Stomach smooth muscle (tissue), 2 donors: Measurements from ENCODE around the gene RPH3AL.
A peak's percentile ranks its signal among the peaks of the same experiment; 100 is the strongest.

Source experiments
- H3K27ac ChIP-seq: one replicate; pipeline ENCODE4 v1.7.0; 2013; ENCODE audit warnings: mild to moderate bottlenecking, low read length, inconsistent platforms
- H3K27me3 ChIP-seq, 2 donors: one replicate each; pipeline ENCODE4 v1.7.0; 2013; ENCODE audit warnings: low read length in 2 of 2; ENCODE audit not compliant: insufficient read depth in 2 of 2, control insufficient read depth in 1 of 2
- H3K36me3 ChIP-seq, 2 donors: one replicate each; pipeline ENCODE4 v1.7.0; 2013; ENCODE audit warnings: low read length in 2 of 2; ENCODE audit not compliant: control insufficient read depth in 2 of 2, insufficient read depth in 2 of 2
- H3K4me1 ChIP-seq: one replicate; pipeline ENCODE4 v1.7.0; 2013; ENCODE audit warnings: low read length; ENCODE audit not compliant: control insufficient read depth, insufficient read depth
- H3K4me3 ChIP-seq, 2 donors: one replicate each; pipeline ENCODE4 v1.7.0; 2013; ENCODE audit warnings: low read length in 2 of 2
- H3K9ac ChIP-seq, 2 donors: one replicate each; pipeline ENCODE4 v1.7.0; 2013; ENCODE audit warnings: low read length in 2 of 2, mild to moderate bottlenecking in 1 of 2
- H3K9me3 ChIP-seq, 2 donors: one replicate each; pipeline ENCODE4 v1.7.0; 2013; ENCODE audit warnings: low read length in 2 of 2; ENCODE audit not compliant: control insufficient read depth in 2 of 2
- donor health status: healthy.
- donor health status: Pancreatic carcinoma.

The RPH3AL gene

GRCh38 chr17:185445-186138 is 167.0 kb downstream of the RPH3AL start:
- H3K9ac ChIP-seq = no peak overlapping the region
- H3K36me3 ChIP-seq = no peaks in the 10 kb centered on the region
- H3K4me3 ChIP-seq = no peak overlapping the region
- H3K27me3 ChIP-seq = peaks cover 20 to 22% of the 10 kb centered on the region in 2 donors
- H3K4me1 ChIP-seq = peaks cover 7% of the 10 kb centered on the region
- H3K27ac ChIP-seq = no peak overlapping the region
- H3K9me3 ChIP-seq = no peaks in the 10 kb centered on the region

GRCh38 chr17:183021-183420 is 169.6 kb downstream of the RPH3AL start:
- H3K9me3 ChIP-seq = no peaks in the 10 kb centered on the region
- no peaks in the 10 kb centered on the region for H3K36me3 ChIP-seq
- H3K27me3 ChIP-seq = peaks cover 28 to 33% of the 10 kb centered on the region in 2 donors
- peaks cover 15% of the 10 kb centered on the region for H3K4me1 ChIP-seq
- H3K27ac ChIP-seq = no peak overlapping the region
- no peak overlapping the region for H3K9ac ChIP-seq
- no peak overlapping the region for H3K4me3 ChIP-seq

- Histone ChIP-seq H3K36me3 (no peaks in the 10 kb centered on the region), H3K9ac (no peak overlapping the region), H3K9me3 (no peaks in the 10 kb centered on the region), H3K27ac (no peak overlapping the region), H3K27me3 (peaks cover 28 to 37% of the 10 kb centered on the region in 2 donors), H3K4me3 (peak overlapping the region; percentile 58 to 61), H3K4me1 (peaks cover 15% of the 10 kb centered on the region)
Measured at GRCh38 chr17:182050-182751, 170.4 kb downstream of the RPH3AL start.

GRCh38 chr17:181245-182049 is 171.2 kb downstream of the RPH3AL start, which contains the start of gene DOC2B:
DOC2B (minus strand) TSS chr17:181650; CDS start chr17:181479, 171 bp downstream.
- H3K27ac ChIP-seq = no peak within 1 kb of the TSS
- H3K4me3 ChIP-seq = peak within 1 kb of the TSS; percentile 58 to 61
- peaks cover 15% of the 10 kb centered on the region for H3K4me1 ChIP-seq
- no peaks in the 10 kb centered on the region for H3K36me3 ChIP-seq
- no peaks in the 10 kb centered on the region for H3K9me3 ChIP-seq
- peaks cover 28 to 39% of the 10 kb centered on the region in 2 donors for H3K27me3 ChIP-seq
- no peak within 1 kb of the TSS for H3K9ac ChIP-seq

GRCh38 chr17:180381-181244 is 172.0 kb downstream of the RPH3AL start:
- peak overlapping the region in 1 of 2 donors; percentile 55 for H3K4me3 ChIP-seq
- H3K9ac ChIP-seq = no peak overlapping the region
- H3K27me3 ChIP-seq = peaks cover 28 to 39% of the 10 kb centered on the region in 2 donors
- H3K27ac ChIP-seq = no peak overlapping the region
- no peaks in the 10 kb centered on the region for H3K9me3 ChIP-seq
- H3K4me1 ChIP-seq = peaks cover 15% of the 10 kb centered on the region
- H3K36me3 ChIP-seq = no peaks in the 10 kb centered on the region

- no peak overlapping the region for H3K9ac ChIP-seq
- peaks cover 28 to 39% of the 10 kb centered on the region in 2 donors for H3K27me3 ChIP-seq
- H3K27ac ChIP-seq = no peak overlapping the region
- no peaks in the 10 kb centered on the region for H3K36me3 ChIP-seq
- H3K9me3 ChIP-seq = no peaks in the 10 kb centered on the region
- peak overlapping the region in 1 of 2 donors; percentile 55 for H3K4me3 ChIP-seq
- peaks cover 15% of the 10 kb centered on the region for H3K4me1 ChIP-seq
Measured at GRCh38 chr17:179781-180380, 172.7 kb downstream of the RPH3AL start.

- Histone ChIP-seq H3K27me3 (peaks cover 27 to 38% of the 10 kb centered on the region in 2 donors), H3K36me3 (no peaks in the 10 kb centered on the region), H3K9ac (no peak overlapping the region), H3K9me3 (no peaks in the 10 kb centered on the region), H3K27ac (no peak overlapping the region), H3K4me1 (peaks cover 15% of the 10 kb centered on the region), H3K4me3 (no peak overlapping the region)
Measured at GRCh38 chr17:179066-179432, 173.6 kb downstream of the RPH3AL start.

GRCh38 chr17:178292-179065 is 174.1 kb downstream of the RPH3AL start:
- no peaks in the 10 kb centered on the region for H3K36me3 ChIP-seq
- peaks cover 15% of the 10 kb centered on the region for H3K4me1 ChIP-seq
- peaks cover 23 to 36% of the 10 kb centered on the region in 2 donors for H3K27me3 ChIP-seq
- H3K4me3 ChIP-seq = no peak overlapping the region
- no peaks in the 10 kb centered on the region for H3K9me3 ChIP-seq
- H3K27ac ChIP-seq = no peak overlapping the region
- no peak overlapping the region for H3K9ac ChIP-seq

GRCh38 chr17:177762-178161 is 174.8 kb downstream of the RPH3AL start:
- no peak overlapping the region for H3K27ac ChIP-seq
- peaks cover 15% of the 10 kb centered on the region for H3K4me1 ChIP-seq
- H3K9ac ChIP-seq = no peak overlapping the region
- peaks cover 21 to 30% of the 10 kb centered on the region in 2 donors for H3K27me3 ChIP-seq
- H3K36me3 ChIP-seq = no peaks in the 10 kb centered on the region
- H3K4me3 ChIP-seq = no peak overlapping the region
- no peaks in the 10 kb centered on the region for H3K9me3 ChIP-seq
